ENCODE results near the gene CLPTM1L. TPM values are rescaled to one million over a fixed set of nuclear protein-coding genes. Genes with fewer than 3 reads are reported as not detected.

CLPTM1L gene
- total RNA-seq, 4 donors from 2014 or later: 78.0 to 143 (median 104) TPM

DNA sequence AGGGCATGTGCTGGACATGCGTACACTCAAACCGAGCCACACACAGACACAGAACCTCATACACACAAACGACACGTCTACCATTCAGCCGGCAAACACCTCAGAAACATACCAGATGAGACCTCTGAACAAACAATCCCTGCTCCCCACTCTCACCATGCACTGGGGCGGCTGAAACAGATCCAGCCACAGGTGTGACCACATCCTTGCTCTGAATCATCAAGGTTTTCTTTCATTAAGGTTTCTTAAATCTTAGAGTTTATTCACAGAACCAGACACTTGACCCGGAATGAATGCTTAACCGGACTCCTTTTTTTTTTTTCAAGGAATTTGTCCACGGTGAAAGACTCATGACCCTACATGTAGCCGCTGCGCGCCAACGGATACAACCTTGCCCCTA is 76.2 kb downstream of the CLPTM1L start:
- in situ Hi-C loops (cut with MboI; ENCODE audit: low pct_ligation_motif_present in 1 of 4, low pct_unique_long_range_greater_than_20kb in 1 of 4, low sequenced_read_pairs in 3 of 4): no loop called here
- Histone ChIP-seq H3K4me1 (no peaks in the 10 kb centered on the region), H3K4me3 (no peak overlapping the region), H3K36me3 (no peaks in the 10 kb centered on the region), H3K27me3 (no peaks in the 10 kb centered on the region), H3K27ac (no peak overlapping the region), H3K9me3 (no peaks in the 10 kb centered on the region)
- TF ChIP-seq, protein P1, sequence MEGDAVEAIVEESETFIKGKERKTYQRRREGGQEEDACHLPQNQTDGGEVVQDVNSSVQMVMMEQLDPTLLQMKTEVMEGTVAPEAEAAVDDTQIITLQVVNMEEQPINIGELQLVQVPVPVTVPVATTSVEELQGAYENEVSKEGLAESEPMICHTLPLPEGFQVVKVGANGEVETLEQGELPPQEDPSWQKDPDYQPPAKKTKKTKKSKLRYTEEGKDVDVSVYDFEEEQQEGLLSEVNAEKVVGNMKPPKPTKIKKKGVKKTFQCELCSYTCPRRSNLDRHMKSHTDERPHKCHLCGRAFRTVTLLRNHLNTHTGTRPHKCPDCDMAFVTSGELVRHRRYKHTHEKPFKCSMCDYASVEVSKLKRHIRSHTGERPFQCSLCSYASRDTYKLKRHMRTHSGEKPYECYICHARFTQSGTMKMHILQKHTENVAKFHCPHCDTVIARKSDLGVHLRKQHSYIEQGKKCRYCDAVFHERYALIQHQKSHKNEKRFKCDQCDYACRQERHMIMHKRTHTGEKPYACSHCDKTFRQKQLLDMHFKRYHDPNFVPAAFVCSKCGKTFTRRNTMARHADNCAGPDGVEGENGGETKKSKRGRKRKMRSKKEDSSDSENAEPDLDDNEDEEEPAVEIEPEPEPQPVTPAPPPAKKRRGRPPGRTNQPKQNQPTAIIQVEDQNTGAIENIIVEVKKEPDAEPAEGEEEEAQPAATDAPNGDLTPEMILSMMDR (IDR thresholded peaks at IDR 0.05): no peak
- TF ChIP-seq EP300 (IDR thresholded peaks at IDR 0.05; ENCODE audit: low read depth) (no peak), POLR2AphosphoS5 (IDR thresholded peaks at IDR 0.05) (no peak), POLR2A (IDR thresholded peaks at IDR 0.05) (no peak)
- intact Hi-C loops (cut with DNase I; ENCODE audit: low total_unique reads): no loop called here
- WGBS, 2 donors (ENCODE audit: low coverage in 1 of 2): 79% methylated on average over 13 of the region's 13 CpGs; no CpG with 5 or more reads in 1 of the 2 donors
- DNase-seq: no peak

DNA sequence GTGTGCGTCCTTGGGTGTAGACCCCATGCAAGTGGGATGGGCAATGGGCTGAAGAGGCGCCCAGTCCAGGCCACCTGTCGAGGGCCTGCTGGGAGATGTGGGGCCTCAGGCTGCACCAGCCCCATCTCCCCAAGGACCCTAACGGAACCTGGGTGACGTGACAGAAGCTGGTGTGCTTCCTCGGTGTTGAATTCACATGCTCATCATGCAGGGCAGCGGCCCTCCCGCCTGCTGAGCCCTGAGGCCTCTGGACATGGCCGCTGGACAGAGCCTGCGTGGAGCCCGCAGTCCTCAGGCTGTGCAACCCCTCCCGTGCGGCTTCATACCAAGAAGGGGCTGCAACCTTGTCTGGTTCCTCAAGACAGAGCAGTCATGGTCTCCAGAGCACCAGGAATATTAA is 76.8 kb downstream of the CLPTM1L start:
- no peak overlapping the region for H3K4me3 ChIP-seq
- no peaks in the 10 kb centered on the region for H3K27me3 ChIP-seq
- TF ChIP-seq EP300 (IDR thresholded peaks at IDR 0.05; ENCODE audit: low read depth) (no peak), POLR2A (IDR thresholded peaks at IDR 0.05) (no peak), POLR2AphosphoS5 (IDR thresholded peaks at IDR 0.05) (no peak)
- TF ChIP-seq, protein P1 (IDR thresholded peaks at IDR 0.05): no peak
- H3K9me3 ChIP-seq: no peaks in the 10 kb centered on the region
- in situ Hi-C loops (cut with MboI; ENCODE audit: low pct_ligation_motif_present in 1 of 4, low pct_unique_long_range_greater_than_20kb in 1 of 4, low sequenced_read_pairs in 3 of 4): no loop called here
- DNase-seq: no peak
- intact Hi-C loops (cut with DNase I; ENCODE audit: low total_unique reads): no loop called here
- H3K4me1 ChIP-seq: no peaks in the 10 kb centered on the region
- WGBS, 2 donors (ENCODE audit: low coverage in 1 of 2): 90% methylated on average over 11 of the region's 13 CpGs; no CpG with 5 or more reads in 1 of the 2 donors
- no peak overlapping the region for H3K27ac ChIP-seq
- H3K36me3 ChIP-seq: no peaks in the 10 kb centered on the region

Small RNAs within 50 kb of the gene (small RNA-seq; reads per million reads assigned to genes)
- 0 reads per million in 4 donors for gene MIR4457

Other genes starting within 250 kb of the CLPTM1L start
- gene SLC12A7, start 233.0 kb downstream of the CLPTM1L start, total RNA-seq: 100 to 1,000 TPM in 1 of 4 donors, 10 to 100 TPM in 3; 60.7 to 144 (median 61.4) TPM
- 100 to 1,000 TPM in 1 of 4 donors, 10 to 100 TPM in 1, 1 to 10 TPM in 1, not detected in 1; 2.5 to 106 (median 69.5) TPM for gene SLC6A19, start 143.5 kb downstream of the CLPTM1L start, total RNA-seq
- gene SLC6A18, start 119.7 kb downstream of the CLPTM1L start, total RNA-seq: not detected
- gene TERT, start 50.0 kb downstream of the CLPTM1L start, total RNA-seq: not detected
- not detected for gene SLC6A3, start 100.3 kb upstream of the CLPTM1L start, total RNA-seq
- gene LPCAT1, start 178.9 kb upstream of the CLPTM1L start, total RNA-seq: 10 to 100 TPM in 3 of 4 donors, 1 to 10 TPM in 1; 10.0 to 50.5 (median 21.0) TPM

Data from transverse colon (tissue), 4 donors.